GM18526 (cell line): Measurements from ENCODE around the gene NAT10.

Experiments used
- POLR2A ChIP-seq: IDR thresholded peaks from 3 replicates; pipeline ENCODE4 v1.6.1; 2011; ENCODE audit not compliant: insufficient read length; ENCODE audit errors: extremely low read depth

Gene NAT10

DNA sequence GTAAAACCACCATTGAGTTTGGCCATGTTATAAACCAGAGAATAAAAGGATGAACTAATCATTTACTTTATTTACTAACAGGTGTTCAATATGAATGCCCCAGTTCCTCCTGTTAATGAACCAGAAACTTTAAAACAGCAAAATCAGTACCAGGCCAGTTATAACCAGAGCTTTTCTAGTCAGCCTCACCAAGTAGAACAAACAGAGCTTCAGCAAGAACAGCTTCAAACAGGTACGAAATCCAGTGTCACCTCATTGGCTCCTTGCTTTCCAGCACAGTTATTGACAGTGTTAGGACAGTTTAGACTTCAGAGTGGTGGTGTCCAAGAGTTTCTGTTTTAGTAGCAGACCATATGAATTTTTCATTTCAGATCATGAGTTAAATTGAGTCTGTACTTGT is 13.6 kb upstream of the NAT10 start:
- no peak for TF ChIP-seq POLR2A

DNA sequence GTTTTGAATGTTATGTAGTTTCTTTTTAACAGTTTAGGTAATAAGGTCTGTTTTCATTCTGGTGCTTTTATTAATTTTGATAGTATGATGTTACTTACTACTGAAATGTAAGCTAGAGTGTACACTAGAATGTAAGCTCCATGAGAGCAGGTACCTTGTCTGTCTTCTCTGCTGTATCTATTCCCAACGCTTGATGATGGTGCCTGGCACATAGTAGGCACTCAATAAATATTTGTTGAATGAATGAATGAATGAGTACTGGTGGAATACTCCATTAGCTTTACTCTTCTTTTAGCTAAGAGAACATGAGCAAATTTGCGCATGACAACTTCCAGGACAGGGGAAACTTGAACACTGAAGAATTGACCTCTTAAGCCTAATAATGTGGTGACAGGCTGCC is 6.6 kb upstream of the NAT10 start:
- TF ChIP-seq POLR2A: no peak

DNA sequence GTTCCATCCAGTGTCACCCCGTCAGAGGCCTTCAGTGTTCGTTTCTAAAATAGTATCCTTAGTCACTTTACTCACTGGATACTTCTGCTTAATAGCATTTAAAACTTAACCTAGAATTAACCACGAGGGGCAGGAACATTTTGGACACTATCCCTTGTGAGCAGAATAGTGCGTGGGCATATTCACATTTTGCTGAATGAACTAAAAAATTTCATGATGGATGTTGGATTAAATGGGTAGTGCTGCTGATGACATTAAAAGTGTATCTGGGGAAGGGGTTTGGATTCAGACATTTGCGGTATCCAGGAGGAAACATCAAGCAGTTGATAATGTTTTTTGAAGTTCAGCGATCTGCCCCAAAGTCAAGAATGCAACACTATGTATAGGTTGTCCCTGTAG is 750 bp upstream of the NAT10 start:
- no peak for TF ChIP-seq POLR2A

DNA sequence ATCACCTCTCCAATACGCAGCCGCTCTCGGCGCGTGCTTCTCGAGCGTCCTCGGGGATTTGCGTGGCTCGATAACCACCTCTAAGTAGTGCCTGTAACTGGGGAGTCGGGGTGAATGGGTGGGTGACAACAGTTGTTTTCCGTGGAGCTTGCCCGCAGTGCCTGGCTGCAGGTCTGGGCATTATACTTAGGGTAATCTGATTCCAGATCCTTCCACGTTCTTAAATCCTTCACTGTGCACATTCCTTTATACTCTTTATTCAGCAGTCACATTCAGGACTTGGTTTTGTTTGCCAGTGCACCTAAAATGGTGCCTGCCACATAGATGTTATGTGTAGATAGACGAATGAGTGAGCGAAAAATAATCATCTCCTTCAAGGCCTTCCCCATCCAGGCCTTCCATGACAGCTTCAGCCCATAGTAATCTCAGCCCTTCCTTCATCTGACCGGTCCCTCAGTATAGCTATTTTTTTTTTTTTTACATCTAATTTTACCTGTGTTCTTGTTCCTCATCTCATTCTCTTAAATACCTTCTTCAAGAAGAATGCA is 602 bp downstream of the NAT10 start:
- TF ChIP-seq POLR2A: no peak

DNA sequence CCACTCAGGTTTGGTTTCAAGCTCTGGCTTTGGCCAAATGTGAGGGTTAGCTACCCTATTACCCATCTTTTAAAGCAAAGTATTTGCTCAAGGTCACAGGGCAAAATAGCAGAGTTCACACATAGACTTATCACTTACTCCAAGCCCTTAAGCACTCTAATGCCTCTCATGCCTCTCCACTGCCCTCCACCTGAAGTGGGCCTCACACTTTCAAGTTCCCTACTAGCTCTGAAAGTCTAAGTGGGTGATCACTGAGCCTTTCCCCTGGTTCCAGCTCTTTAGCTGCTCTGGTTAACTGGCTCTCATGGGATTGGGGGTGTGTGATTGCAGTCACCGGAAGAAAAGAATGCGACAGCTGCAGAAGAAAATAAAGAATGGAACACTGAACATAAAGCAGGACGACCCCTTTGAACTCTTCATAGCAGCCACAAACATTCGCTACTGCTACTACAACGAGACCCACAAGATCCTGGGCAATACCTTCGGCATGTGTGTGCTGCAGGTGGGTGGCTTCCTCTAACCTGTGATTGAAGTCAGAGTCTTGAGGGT is 6.4 kb downstream of the NAT10 start:
- no peak for TF ChIP-seq POLR2A

DNA sequence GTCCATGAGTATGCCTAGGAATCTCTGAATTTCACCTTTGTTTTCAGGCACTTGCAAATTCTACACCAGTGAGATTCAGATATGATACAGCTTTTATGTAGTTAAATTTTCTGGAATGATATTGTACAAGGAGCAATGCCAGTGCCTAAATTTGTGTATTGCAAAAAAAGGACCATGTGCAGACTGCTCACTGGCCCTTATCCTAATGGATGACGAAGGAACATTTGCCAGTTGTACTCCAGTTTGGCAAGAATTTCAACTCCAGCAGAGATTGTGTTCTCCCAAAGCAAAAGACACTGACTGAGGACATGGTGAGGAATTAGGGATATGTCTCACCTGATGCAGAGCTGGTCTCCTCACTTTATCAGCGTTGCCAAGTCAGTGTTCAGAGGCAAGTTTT is 8.6 kb downstream of the NAT10 start:
- TF ChIP-seq POLR2A: no peak

DNA sequence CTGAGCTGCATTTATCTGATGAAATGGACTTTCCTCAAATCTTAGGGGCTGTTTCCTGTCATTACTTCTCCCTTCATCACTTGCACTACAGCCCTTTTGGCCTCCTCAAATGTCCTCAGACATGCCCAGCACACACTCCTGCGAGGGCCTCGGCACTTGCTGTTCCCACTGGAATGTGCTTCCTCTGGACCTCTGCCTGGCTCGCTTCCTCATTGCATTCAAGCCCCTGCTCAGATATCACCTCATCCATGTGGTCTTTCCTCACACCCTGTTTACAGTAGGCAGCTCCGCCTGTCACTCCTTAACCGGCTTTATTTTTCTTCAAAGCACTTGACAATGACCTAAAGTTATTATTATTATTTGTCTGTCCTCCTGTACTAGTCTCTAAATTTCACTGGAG is 9.0 kb downstream of the NAT10 start:
- no peak for TF ChIP-seq POLR2A

DNA sequence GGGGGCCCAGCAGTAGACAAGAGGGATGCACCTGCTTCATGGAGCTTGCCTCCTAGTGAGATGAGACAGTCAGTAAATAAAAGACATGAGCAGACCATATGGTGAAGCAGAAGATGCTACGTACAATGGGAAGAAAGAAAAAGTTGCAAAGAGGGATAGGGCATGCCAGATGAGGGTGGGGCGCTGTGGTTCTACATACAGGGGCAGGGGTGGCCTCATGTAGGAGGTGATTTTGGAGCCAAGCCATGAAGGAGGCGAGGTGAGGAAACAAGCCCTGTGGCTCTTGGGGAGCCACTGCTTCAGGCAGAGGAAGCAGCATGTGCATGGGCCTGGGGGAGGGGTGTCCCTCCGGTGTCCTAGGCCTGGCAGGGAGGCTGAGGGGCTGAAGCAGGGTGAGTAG is 15.2 kb downstream of the NAT10 start:
- TF ChIP-seq POLR2A: no peak

DNA sequence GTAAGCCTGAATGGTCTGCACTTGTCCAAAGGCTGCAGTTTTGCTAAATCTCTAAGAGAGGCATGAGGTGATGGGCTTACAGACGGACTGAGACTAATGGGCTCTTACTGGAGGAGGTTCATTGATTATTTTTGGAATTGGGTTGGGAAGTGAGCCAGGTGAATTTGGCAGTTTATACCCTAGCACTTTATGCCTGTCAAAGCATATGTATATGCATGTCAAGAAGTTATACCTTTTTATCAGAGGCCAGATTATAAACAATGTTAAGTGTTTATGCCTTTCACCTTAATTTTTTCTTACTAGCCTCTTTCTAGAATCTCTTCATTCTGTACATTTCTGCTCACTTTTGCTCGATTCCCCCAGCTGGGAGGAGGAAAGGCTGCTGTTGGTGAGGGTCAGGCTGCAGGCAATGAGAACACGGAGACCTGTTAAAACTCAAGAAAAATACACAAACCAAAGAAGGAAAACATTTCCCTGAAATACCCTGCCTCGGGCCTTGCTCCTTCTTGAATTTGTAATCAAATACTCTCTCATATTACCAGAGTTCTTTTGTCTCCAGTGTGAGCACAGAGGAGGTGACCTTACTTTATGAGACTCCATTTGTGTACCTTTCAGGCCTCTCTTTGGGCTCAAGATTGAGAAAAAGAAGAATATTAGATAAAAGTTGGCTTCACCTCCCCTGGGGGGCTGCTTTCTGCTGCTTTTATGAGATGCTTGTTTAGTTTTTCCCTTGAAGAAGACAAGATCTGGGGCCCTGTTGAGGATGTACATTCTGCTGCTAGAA is 19.6 kb downstream of the NAT10 start:
- TF ChIP-seq POLR2A: no peak

DNA sequence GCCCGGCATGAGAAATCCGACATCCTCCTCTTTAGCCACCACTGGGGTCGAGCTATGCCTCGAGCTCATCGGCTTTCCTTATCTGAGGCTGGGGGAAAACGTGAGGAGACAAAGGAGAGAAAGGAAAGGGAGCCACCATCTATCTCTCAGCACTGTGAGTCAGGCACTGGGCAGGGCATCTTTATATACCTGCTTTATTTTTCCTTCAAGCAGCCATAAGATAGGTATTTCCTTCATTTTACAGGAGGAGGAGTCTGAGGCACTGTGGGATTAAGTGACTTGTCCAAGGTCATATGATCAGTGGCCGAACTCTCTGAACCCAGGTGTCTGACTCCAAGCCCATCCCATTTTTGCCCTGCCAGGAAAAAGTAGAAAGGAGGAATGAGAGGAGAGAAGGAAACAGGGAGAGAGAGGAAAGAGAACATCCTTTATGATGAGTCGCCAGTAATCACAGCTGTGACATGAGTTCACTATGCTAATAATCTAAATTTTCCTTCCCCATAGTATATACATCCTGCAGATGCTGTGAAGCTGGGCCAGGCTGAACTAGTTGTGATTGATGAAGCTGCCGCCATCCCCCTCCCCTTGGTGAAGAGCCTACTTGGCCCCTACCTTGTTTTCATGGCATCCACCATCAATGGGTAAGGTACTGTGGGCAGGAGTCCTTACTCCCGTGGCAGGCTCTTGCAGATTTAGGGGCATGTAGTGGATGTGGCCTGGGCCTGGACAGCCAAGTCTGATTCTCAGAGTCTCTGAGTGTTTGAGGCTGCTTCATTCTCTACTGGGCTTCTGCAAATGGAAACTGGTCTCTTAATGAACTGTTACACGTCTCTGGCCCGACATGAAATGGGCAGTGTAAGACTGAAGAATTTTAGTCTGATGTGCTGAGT is 21.8 kb downstream of the NAT10 start:
- no peak for TF ChIP-seq POLR2A

DNA sequence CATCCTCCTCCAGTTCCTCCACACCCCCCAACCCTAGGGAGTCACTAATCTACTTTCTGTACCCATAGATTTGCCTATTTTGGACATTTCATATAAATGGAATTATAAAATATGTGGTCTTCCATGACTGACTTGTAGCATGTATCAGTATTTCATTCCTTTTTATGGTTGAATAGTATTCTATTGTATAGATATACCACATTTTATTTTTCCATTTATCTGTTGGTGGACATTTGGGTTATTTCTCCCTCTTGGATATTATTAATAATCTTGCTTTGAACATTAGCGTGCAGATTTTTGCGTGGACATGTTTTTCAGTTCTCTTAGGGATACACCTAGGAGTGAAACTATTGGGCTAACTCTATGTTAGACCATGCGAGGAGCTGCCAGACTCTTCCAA is 23.4 kb downstream of the NAT10 start:
- no peak for TF ChIP-seq POLR2A

DNA sequence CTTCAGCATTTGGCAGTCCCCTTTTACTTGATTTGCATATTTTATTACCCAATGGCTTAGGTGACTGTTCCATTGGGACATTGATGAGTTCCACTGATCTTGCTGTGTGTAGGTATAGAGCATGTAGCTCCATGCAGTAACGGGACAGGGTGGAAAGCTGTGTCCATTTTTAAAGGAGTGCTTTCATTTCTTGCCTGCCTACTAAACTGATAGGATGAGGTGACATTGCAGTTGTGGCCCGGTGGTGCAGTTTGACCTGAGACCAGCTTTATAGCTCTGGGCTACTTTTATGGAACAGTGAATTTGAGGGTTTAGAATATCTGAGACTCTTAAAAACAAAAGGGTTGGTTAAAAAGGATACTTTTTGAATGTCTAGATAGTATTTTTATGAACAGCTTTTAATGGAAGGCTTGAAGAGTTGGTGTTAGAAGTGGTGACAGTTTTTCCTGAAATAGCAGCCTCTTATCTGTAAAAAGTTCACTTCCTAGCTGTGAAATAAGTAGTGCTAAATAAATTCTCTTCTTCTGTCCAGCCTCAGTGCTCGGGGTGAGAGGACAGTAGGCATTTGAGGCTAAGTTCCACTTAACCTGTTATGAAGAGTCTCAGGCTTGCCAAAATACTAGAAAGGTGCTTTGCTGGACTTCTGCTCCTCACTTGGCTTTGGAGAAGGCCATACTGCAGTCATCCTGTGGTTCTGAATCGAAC is 27.0 kb downstream of the NAT10 start:
- no peak for TF ChIP-seq POLR2A

DNA sequence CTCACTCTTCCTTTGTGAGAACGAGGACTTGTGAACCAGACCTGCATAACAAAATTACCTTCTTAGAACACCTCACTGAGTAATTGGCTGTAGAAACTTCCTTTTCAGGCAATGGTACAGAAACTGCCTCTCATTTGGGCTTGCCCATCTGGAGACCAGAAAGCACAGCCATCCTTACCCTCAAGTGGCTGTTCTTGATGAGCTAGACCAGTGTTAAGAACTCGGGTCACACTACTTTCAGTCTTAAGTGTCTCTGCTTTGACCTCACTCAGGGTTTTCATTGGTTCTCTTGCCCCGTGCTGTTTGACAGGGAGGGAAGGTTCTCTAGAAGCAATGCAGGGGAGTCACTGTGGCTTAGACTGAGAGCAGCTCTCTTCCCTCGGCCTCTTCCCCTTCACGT is 29.3 kb downstream of the NAT10 start:
- no peak for TF ChIP-seq POLR2A

DNA sequence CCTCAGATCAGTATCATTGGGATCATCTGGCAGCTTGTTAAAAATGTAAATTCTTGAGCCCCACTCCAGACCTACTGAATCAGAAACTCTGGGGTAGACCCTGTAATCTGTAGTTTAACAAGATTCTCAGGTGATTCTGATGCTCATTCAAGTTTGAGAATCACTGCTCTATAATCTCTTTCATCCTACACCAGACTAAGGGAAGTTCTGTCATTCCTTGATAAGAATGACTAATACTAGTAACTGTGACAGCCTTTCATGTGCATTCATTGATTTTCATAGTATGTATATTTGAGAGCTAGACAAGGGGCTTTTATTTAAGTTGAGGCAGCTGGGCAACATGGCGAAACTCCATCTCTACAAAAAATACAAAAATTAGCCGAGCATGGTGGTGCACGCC is 30.0 kb downstream of the NAT10 start:
- no peak for TF ChIP-seq POLR2A

DNA sequence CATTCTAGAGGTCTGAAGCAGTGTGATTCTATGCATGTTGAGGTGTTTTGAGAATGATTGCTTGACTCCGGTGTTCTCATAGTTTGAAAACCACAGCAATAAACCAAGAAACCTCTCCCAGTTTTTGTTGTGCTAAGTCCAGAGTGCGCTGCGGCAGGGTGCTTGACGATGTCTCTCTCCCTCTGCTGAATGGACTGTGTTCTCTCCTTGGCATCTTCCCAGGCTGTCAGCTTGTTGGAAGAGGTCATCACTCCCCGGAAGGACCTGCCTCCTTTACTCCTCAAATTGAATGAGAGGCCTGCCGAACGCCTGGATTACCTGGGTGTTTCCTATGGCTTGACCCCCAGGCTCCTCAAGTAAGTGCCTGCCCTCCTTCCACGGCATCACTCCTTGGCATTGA is 31.0 kb downstream of the NAT10 start:
- TF ChIP-seq POLR2A: no peak
